Effector memory CD8-positive, alpha-beta T cell (primary cell): Measurements from ENCODE around the gene NEDD4.
"Not testable (repeated sequence)": the region's sequence is repeated elsewhere in the genome, so short reads cannot be mapped to it uniquely, and the experiment has no call there.

Source experiments
- ATAC-seq: fragments of 150-1000 bp; cut with Tn5 transposase; replicated peaks from 2 replicates; pipeline ENCODE4 v1.10.0; 2021; ENCODE audit warnings: mild to moderate bottlenecking, moderate library complexity
- DNase-seq, 3 experiments: peaks; one replicate each; pipeline ENCODE4 v3.0.0; 2021
- H3K27ac Mint-ChIP-seq, 2 donors: one replicate each; pipeline ENCODE4 v1.8.0; 2022; ENCODE audit warnings: mild to moderate bottlenecking in 2 of 2, mixed read lengths in 2 of 2, moderate library complexity in 2 of 2
- H3K27me3 Mint-ChIP-seq, 2 donors: one replicate each; pipeline ENCODE4 v1.8.0; 2022; ENCODE audit warnings: mixed read lengths in 2 of 2
- H3K36me3 Mint-ChIP-seq: one replicate; pipeline ENCODE4 v1.8.0; 2022; ENCODE audit warnings: mild to moderate bottlenecking, moderate library complexity, mixed read lengths; ENCODE audit not compliant: insufficient read depth
- H3K4me1 Mint-ChIP-seq, 2 donors: one replicate each; pipeline ENCODE4 v1.8.0; 2022; ENCODE audit warnings: low read depth in 2 of 2, mixed read lengths in 2 of 2
- H3K4me3 Mint-ChIP-seq, 2 donors: one replicate each; pipeline ENCODE4 v1.8.0; 2022; ENCODE audit warnings: mild to moderate bottlenecking in 2 of 2, mixed read lengths in 2 of 2, moderate library complexity in 2 of 2
- H3K9me3 Mint-ChIP-seq, 2 donors: one replicate each; pipeline ENCODE4 v1.8.0; 2022; ENCODE audit warnings: mixed read lengths in 2 of 2

The NEDD4 gene

GRCh38 chr15:55968923-55969322 lies 24.5 kb downstream of the NEDD4 start:
- no peak overlapping the region for H3K4me3 Mint-ChIP-seq
- H3K27ac Mint-ChIP-seq: no peak overlapping the region
- no peaks in the 10 kb centered on the region for H3K4me1 Mint-ChIP-seq
- DNase-seq: no peak
- ATAC-seq: no peak
- H3K9me3 Mint-ChIP-seq: no peaks in the 10 kb centered on the region
- H3K36me3 Mint-ChIP-seq: no peaks in the 10 kb centered on the region
- no peaks in the 10 kb centered on the region for H3K27me3 Mint-ChIP-seq

DNA sequence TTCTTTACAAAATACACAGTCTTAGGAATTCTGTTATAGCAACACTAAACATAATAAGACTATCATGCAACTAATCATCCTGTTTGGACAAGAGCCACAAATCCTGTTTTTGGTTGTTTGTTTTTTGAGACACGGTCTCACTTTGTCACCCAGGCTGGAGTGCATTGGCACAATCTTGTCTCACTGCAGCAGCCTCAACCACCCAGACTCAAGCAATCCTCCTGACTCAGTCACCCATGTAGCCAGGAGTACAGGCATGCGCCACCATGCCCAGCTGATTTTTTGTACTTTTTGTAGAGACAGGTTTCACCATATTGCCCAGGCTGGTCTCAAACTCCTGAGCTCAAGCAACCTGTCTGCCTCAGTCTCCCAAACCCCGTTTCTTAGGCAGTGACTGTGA lies 28.3 kb downstream of the NEDD4 start:
- H3K9me3 Mint-ChIP-seq: no peaks in the 10 kb centered on the region
- H3K36me3 Mint-ChIP-seq: peaks cover 2% of the 10 kb centered on the region
- no peaks in the 10 kb centered on the region for H3K27me3 Mint-ChIP-seq
- H3K27ac Mint-ChIP-seq: no peak overlapping the region
- H3K4me1 Mint-ChIP-seq: no peaks in the 10 kb centered on the region
- no peak for ATAC-seq
- no peak overlapping the region for H3K4me3 Mint-ChIP-seq
- no peak for DNase-seq

GRCh38 chr15:55960946-55961345 lies 32.5 kb downstream of the NEDD4 start:
- Mint-ChIP-seq H3K27ac (peak overlapping the region in 1 of 2 donors; percentile 7), H3K27me3 (no peaks in the 10 kb centered on the region), H3K36me3 (peaks cover 2% of the 10 kb centered on the region), H3K4me1 (no peaks in the 10 kb centered on the region), H3K9me3 (no peaks in the 10 kb centered on the region), H3K4me3 (no peak overlapping the region)
- no peak for ATAC-seq
- DNase-seq: no peak

DNA sequence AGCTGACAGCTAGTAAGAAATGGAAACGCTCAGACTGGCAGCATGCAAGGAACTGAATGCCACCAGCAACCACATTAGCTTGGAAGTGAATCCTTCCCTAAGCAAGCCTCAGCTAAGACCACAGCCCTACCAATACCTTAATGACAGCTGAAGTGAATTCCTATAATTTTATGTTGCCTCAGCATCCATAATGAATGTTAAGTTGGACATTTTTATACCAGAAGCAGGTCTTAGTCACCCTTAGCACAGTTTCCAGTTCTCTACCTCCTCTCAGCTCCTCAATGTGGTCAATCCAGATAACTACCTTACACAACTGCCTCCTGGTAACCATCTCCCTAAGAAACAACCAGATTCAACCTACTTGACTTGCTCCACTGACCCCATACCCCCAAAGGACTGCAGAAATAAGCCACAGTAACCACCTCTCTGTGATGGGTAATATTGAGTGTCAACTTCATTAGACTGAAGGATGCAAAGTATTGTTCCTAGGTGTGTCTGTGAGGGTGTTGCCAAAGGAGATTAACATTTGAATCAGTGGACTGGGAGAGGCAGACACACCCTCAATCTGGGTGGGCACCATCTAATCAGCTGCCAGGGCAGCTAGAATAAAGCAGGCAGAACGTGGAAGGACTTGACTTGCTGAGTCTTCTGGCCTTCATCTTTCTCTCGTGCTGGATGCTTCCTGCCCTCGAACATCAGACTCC lies 33.5 kb downstream of the NEDD4 start:
- no peak overlapping the region for H3K4me3 Mint-ChIP-seq
- H3K36me3 Mint-ChIP-seq: peaks cover 2% of the 10 kb centered on the region
- H3K4me1 Mint-ChIP-seq: no peaks in the 10 kb centered on the region
- no peaks in the 10 kb centered on the region for H3K27me3 Mint-ChIP-seq
- DNase-seq (no peak), ATAC-seq (no peak)
- H3K9me3 Mint-ChIP-seq: no peaks in the 10 kb centered on the region
- peak overlapping the region in 1 of 2 donors; percentile 7 for H3K27ac Mint-ChIP-seq

GRCh38 chr15:55958349-55958748 lies 35.1 kb downstream of the NEDD4 start:
- Mint-ChIP-seq H3K36me3 (peaks cover 2% of the 10 kb centered on the region), H3K27me3 (no peaks in the 10 kb centered on the region)

DNA sequence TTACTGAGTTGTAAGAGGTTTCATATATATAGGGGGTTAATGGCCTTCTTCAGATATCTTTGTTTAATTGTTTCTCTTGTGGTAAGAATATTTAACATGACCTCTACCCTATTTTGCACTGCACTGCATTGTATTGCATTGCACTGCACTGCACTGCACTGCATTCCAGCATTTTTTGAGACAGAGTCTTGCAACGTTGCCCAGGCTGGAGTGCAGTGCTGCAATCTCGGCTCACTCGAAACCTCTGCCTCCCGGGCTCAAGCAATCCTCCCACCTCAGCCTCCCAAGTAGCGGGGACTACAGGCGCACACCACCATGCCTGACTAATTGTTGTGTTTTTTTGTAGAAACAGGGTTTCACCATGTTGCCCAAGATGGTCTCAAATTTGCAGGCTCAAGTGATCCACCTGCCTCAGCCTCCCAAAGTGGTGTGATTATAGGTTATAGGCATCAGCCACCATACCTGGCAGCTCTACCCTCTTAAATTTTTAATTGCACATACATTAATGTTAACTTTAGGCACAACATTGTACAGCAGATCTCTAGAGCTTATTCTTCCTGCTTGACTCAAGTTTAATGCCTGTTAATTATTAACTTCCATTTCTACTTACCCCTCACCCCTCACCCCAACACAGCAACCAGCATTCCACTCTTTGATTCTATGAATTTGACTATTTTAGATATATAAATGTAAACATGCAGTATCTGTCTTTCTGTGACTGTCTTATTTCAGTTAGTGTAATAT lies 38.4 kb downstream of the NEDD4 start:
- Mint-ChIP-seq H3K36me3 (no peaks in the 10 kb centered on the region), H3K4me1 (no peaks in the 10 kb centered on the region), H3K27ac (no peak overlapping the region), H3K4me3 (no peak overlapping the region), H3K27me3 (no peaks in the 10 kb centered on the region), H3K9me3 (no peaks in the 10 kb centered on the region)
- no peak for DNase-seq
- ATAC-seq: no peak

More at GRCh38 chr15:55958349-55958748, 35.1 kb downstream of the NEDD4 start:
- H3K9me3 Mint-ChIP-seq: no peaks in the 10 kb centered on the region
- DNase-seq (no peak), ATAC-seq (no peak)
- H3K4me1 Mint-ChIP-seq: no peaks in the 10 kb centered on the region
- no peak overlapping the region for H3K27ac Mint-ChIP-seq
- no peak overlapping the region for H3K4me3 Mint-ChIP-seq

GRCh38 chr15:55952501-55953274 lies 40.7 kb downstream of the NEDD4 start:
- not testable (repeated sequence) for H3K4me1 Mint-ChIP-seq

GRCh38 chr15:55944606-55945005 lies 48.8 kb downstream of the NEDD4 start:
- H3K4me3 Mint-ChIP-seq, H3K27ac Mint-ChIP-seq, H3K27me3 Mint-ChIP-seq, H3K36me3 Mint-ChIP-seq, ATAC-seq, H3K4me1 Mint-ChIP-seq, H3K9me3 Mint-ChIP-seq, DNase-seq: not testable (repeated sequence)

More at GRCh38 chr15:55952501-55953274, 40.7 kb downstream of the NEDD4 start:
- not testable (repeated sequence) for H3K9me3 Mint-ChIP-seq, DNase-seq, H3K4me3 Mint-ChIP-seq, ATAC-seq, H3K27me3 Mint-ChIP-seq, H3K36me3 Mint-ChIP-seq, H3K27ac Mint-ChIP-seq

- Mint-ChIP-seq H3K27me3 (no peaks in the 10 kb centered on the region), H3K36me3 (no peaks in the 10 kb centered on the region), H3K4me3 (no peak overlapping the region), H3K4me1 (no peaks in the 10 kb centered on the region), H3K9me3 (peaks cover 0 to 4% of the 10 kb centered on the region in 2 donors), H3K27ac (no peak overlapping the region)
- DNase-seq (no peak), ATAC-seq (no peak)
Measured at GRCh38 chr15:55942332-55942731, 51.1 kb downstream of the NEDD4 start.

- ATAC-seq (no peak), DNase-seq (no peak)
- Mint-ChIP-seq H3K27ac (no peak overlapping the region), H3K4me1 (no peaks in the 10 kb centered on the region), H3K36me3 (no peaks in the 10 kb centered on the region), H3K9me3 (peaks cover 0 to 4% of the 10 kb centered on the region in 2 donors), H3K27me3 (no peaks in the 10 kb centered on the region), H3K4me3 (no peak overlapping the region)
Measured at GRCh38 chr15:55937040-55937439, 56.4 kb downstream of the NEDD4 start.

- Mint-ChIP-seq H3K9me3 (no peaks in the 10 kb centered on the region), H3K4me1 (no peaks in the 10 kb centered on the region), H3K36me3 (no peaks in the 10 kb centered on the region), H3K27me3 (no peaks in the 10 kb centered on the region), H3K4me3 (no peak overlapping the region), H3K27ac (no peak overlapping the region)
- no peak for ATAC-seq
- no peak for DNase-seq
Measured at GRCh38 chr15:55928955-55929354, 64.5 kb downstream of the NEDD4 start.

DNA sequence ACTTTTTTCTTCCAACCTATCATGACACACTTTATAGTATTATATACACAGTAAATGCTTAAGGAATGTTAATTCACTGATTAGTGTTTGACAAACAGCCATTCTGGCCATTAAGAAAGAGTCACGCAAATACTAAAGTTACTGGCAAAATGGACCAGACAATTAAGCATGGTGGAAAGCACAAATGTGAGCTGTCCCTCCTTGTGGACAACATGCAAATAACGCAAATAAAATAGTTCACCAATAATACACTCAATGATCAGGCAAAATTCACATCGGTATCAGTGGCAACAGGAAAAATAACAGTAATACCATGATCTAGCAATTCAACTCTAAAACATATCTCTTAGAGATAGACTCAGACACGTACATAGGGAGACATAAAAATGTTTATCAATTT lies 71.7 kb downstream of the NEDD4 start:
- no peak for ATAC-seq
- H3K9me3 Mint-ChIP-seq: no peaks in the 10 kb centered on the region
- no peak overlapping the region for H3K4me3 Mint-ChIP-seq
- H3K27me3 Mint-ChIP-seq: no peaks in the 10 kb centered on the region
- H3K36me3 Mint-ChIP-seq: peaks cover 2% of the 10 kb centered on the region
- H3K4me1 Mint-ChIP-seq: no peaks in the 10 kb centered on the region
- no peak overlapping the region for H3K27ac Mint-ChIP-seq
- DNase-seq: no peak

- Mint-ChIP-seq H3K36me3 (peaks cover 2% of the 10 kb centered on the region), H3K27ac (no peak overlapping the region), H3K27me3 (no peaks in the 10 kb centered on the region), H3K4me3 (no peak overlapping the region), H3K4me1 (no peaks in the 10 kb centered on the region), H3K9me3 (no peaks in the 10 kb centered on the region)
- DNase-seq: no peak
- ATAC-seq: no peak
Measured at GRCh38 chr15:55917881-55918296, 75.5 kb downstream of the NEDD4 start.
